Measurements from ENCODE around the gene FNDC3B. TPM values are rescaled to one million over a fixed set of nuclear protein-coding genes. Genes with fewer than 3 reads are reported as not detected.

FNDC3B gene
- total and polyA plus RNA-seq, 9 of the 15 experiments (the other 6 are each of a cell fraction or from before 2014, with no cell fraction given) = 7.0 to 35.8 (median 16.2) TPM

GRCh38 chr3:172405914-172406313 lies 366.5 kb downstream of the FNDC3B start:
- intact Hi-C loops (cut with micrococcal nuclease) (no loop called here), in situ Hi-C loops (cut with MboI) (no loop called here)
- no peak overlapping the region for H3K27ac ChIP-seq (ENCODE audit: extremely low read depth, low read depth, low read length)
- ATAC-seq = no peak
- no TSS peak for BruUV-seq (replicated peaks)
- no peak for DNase-seq (ENCODE audit: extremely low read depth in 1 of 4, low spot score in 3 of 4)
- no peak for TF ChIP-seq JUND (IDR thresholded peaks at IDR 0.05; ENCODE audit: borderline replicate concordance, low read depth, low read length)
- TF ChIP-seq JUND (tag; IDR thresholded peaks at IDR 0.05; ENCODE audit: borderline replicate concordance, low read depth, low read length) = no peak
- TF ChIP-seq MBD1 (CRISPR knock-in tag; IDR thresholded peaks at IDR 0.05) = no peak
- TF ChIP-seq RAD51 (IDR thresholded peaks at IDR 0.05; ENCODE audit: borderline replicate concordance, low read depth) = no peak
- TF ChIP-seq, protein P1, sequence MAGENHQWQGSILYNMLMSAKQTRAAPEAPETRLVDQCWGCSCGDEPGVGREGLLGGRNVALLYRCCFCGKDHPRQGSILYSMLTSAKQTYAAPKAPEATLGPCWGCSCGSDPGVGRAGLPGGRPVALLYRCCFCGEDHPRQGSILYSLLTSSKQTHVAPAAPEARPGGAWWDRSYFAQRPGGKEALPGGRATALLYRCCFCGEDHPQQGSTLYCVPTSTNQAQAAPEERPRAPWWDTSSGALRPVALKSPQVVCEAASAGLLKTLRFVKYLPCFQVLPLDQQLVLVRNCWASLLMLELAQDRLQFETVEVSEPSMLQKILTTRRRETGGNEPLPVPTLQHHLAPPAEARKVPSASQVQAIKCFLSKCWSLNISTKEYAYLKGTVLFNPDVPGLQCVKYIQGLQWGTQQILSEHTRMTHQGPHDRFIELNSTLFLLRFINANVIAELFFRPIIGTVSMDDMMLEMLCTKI (IDR thresholded peaks at IDR 0.05; ENCODE audit: partially characterized antibody) = no peak
- no peak for TF ChIP-seq NR3C1 (CRISPR knock-in tag; IDR thresholded peaks at IDR 0.05)
- no peak for TF ChIP-seq HOMEZ (CRISPR knock-in tag; IDR thresholded peaks at IDR 0.05)
- TF ChIP-seq, protein P2, sequence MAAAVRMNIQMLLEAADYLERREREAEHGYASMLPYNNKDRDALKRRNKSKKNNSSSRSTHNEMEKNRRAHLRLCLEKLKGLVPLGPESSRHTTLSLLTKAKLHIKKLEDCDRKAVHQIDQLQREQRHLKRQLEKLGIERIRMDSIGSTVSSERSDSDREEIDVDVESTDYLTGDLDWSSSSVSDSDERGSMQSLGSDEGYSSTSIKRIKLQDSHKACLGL (CRISPR knock-in tag; IDR thresholded peaks at IDR 0.05; ENCODE audit: borderline replicate concordance, poor library complexity, severe bottlenecking) = no peak
- TF ChIP-seq, protein P3, sequence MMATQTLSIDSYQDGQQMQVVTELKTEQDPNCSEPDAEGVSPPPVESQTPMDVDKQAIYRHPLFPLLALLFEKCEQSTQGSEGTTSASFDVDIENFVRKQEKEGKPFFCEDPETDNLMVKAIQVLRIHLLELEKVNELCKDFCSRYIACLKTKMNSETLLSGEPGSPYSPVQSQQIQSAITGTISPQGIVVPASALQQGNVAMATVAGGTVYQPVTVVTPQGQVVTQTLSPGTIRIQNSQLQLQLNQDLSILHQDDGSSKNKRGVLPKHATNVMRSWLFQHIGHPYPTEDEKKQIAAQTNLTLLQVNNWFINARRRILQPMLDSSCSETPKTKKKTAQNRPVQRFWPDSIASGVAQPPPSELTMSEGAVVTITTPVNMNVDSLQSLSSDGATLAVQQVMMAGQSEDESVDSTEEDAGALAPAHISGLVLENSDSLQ (IDR thresholded peaks at IDR 0.05) = no peak
- no peak for TF ChIP-seq SIN3B (IDR thresholded peaks at IDR 0.05; ENCODE audit: low read depth)
- no peak overlapping the region for H3K9ac ChIP-seq (ENCODE audit: insufficient read depth in 1 of 2, low read depth in 2 of 2, low read length in 2 of 2)
- ChIA-PET CTCF (ENCODE audit: low intra/inter-chr PET ratio) (no interaction called here), POLR2A (no interaction called here)
- no peaks in the 10 kb centered on the region for H3K27me3 ChIP-seq (ENCODE audit: control insufficient read depth in 2 of 2, insufficient read depth in 2 of 2, low read length in 2 of 2)
- H3K4me1 ChIP-seq (replicated peaks in 1 of 2; ENCODE audit: control insufficient read depth in 2 of 2, insufficient read depth in 2 of 2, low read length in 2 of 2) = peaks cover 0 to 2% of the 10 kb centered on the region in 2 experiments; a peak in 1 of 5 replicates
- H2AFZ ChIP-seq (ENCODE audit: low read depth, low read length) = no peak overlapping the region
- FAIRE-seq = no peak
- H3K36me3 ChIP-seq (ENCODE audit: control insufficient read depth, insufficient read depth, low read length) = no peaks in the 10 kb centered on the region
- H4K20me1 ChIP-seq (replicated peaks; ENCODE audit: control insufficient read depth, insufficient read depth, low read length) = no peaks in the 10 kb centered on the region
- 45% methylated on average over 2 of the region's 2 CpGs for WGBS (ENCODE audit: insufficient coverage, low coverage, missing lambda C conversion rate)
- no peak overlapping the region for H3K4me3 ChIP-seq
- no peak overlapping the region for H3K4me2 ChIP-seq (ENCODE audit: insufficient read depth, low read length)
- no peaks in the 10 kb centered on the region for H3K9me3 ChIP-seq (replicated peaks; ENCODE audit: control insufficient read depth, insufficient read depth, low read depth, low read length)
- H3K9me1 ChIP-seq (ENCODE audit: control insufficient read depth, insufficient read depth, low read length) = no peaks in the 10 kb centered on the region
- H3K79me2 ChIP-seq (ENCODE audit: control insufficient read depth, insufficient read depth, low read length) = no peaks in the 10 kb centered on the region
